Endothelial cell of umbilical vein (primary cell): Measurements from ENCODE around the gene MACROD2.

Experiments used
- EZH2 ChIP-seq: IDR thresholded peaks from 2 replicates; pipeline ENCODE4 v1.6.1; 2012; ENCODE audit warnings: borderline replicate concordance, low read depth, mild to moderate bottlenecking, moderate library complexity, low read length, inconsistent platforms; ENCODE audit not compliant: severe bottlenecking
- FOS ChIP-seq: IDR thresholded peaks from 2 replicates; pipeline ENCODE4 v1.6.1; 2011; ENCODE audit warnings: mild to moderate bottlenecking, low read length, moderate library complexity, borderline replicate concordance; ENCODE audit not compliant: insufficient read depth
- GATA2 ChIP-seq: IDR thresholded peaks from 2 replicates; pipeline ENCODE4 v1.7.0; 2011; ENCODE audit warnings: low read depth, mild to moderate bottlenecking, moderate library complexity, mixed read lengths, low read length; ENCODE audit not compliant: insufficient read length, insufficient read depth
- JUN ChIP-seq: IDR thresholded peaks from 2 replicates; pipeline ENCODE4 v1.6.1; 2011; ENCODE audit warnings: borderline replicate concordance, low read depth; ENCODE audit not compliant: insufficient read length, insufficient read depth
- POLR2A ChIP-seq: IDR thresholded peaks from 2 replicates; pipeline ENCODE4 v1.6.1; 2012; ENCODE audit warnings: low read depth, mild to moderate bottlenecking, control low read depth, low read length
- POLR2AphosphoS5 ChIP-seq: IDR thresholded peaks from 2 replicates; pipeline ENCODE4 v1.6.1; 2012; ENCODE audit warnings: low read depth, mild to moderate bottlenecking, control low read depth, low read length, moderate library complexity; ENCODE audit not compliant: insufficient read depth
- TF ChIP-seq, protein P1 (sequence below), 2 donors: IDR thresholded peaks; 1 replicate in 1 of 2; 2 replicates in 1 of 2; pipeline ENCODE4 v1.5.1; 2011; ENCODE audit warnings: low read length in 2 of 2, mild to moderate bottlenecking in 2 of 2, moderate library complexity in 2 of 2, control low read depth in 1 of 2, inconsistent platforms in 1 of 2, low read depth in 1 of 2; ENCODE audit not compliant: insufficient read depth in 1 of 2; ENCODE audit errors: extremely low read depth in 1 of 2
- TF ChIP-seq, protein P2 (sequence below): IDR thresholded peaks from 2 replicates; pipeline ENCODE4 v1.6.1; 2011; ENCODE audit not compliant: insufficient read depth, insufficient read length

DNA sequence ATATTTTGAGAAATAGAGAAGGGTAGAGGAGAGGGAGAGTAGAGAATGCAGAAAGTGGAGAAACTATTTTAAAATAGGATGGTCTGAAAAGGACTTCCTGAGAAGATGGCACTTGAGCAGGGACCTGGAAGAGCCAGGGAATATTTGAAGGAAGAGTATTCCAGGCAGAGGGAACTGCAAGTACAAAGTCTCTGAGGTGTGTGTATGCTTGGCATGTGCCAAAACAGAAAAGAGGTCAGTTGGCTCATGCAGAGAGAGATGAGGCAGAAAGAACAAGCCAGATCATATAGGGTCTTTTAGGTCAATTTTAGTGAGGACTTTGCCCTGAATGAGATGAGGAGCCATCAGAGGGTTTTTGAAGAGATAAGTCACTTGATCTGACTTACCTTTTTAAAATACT lies 196.2 kb downstream of the MACROD2 start:
- TF ChIP-seq, protein P1, sequence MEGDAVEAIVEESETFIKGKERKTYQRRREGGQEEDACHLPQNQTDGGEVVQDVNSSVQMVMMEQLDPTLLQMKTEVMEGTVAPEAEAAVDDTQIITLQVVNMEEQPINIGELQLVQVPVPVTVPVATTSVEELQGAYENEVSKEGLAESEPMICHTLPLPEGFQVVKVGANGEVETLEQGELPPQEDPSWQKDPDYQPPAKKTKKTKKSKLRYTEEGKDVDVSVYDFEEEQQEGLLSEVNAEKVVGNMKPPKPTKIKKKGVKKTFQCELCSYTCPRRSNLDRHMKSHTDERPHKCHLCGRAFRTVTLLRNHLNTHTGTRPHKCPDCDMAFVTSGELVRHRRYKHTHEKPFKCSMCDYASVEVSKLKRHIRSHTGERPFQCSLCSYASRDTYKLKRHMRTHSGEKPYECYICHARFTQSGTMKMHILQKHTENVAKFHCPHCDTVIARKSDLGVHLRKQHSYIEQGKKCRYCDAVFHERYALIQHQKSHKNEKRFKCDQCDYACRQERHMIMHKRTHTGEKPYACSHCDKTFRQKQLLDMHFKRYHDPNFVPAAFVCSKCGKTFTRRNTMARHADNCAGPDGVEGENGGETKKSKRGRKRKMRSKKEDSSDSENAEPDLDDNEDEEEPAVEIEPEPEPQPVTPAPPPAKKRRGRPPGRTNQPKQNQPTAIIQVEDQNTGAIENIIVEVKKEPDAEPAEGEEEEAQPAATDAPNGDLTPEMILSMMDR (IDR thresholded peaks at IDR 0.05; ENCODE audit: extremely low read depth in 1 of 2, insufficient read depth in 1 of 2, low read depth in 1 of 2, low read length in 2 of 2): no peak
- TF ChIP-seq POLR2AphosphoS5: no peak
- TF ChIP-seq EZH2: no peak
- TF ChIP-seq POLR2A: no peak
- TF ChIP-seq, protein P2, sequence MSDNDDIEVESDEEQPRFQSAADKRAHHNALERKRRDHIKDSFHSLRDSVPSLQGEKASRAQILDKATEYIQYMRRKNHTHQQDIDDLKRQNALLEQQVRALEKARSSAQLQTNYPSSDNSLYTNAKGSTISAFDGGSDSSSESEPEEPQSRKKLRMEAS: no peak
- TF ChIP-seq FOS: no peak
- no peak for TF ChIP-seq JUN
- TF ChIP-seq GATA2: no peak
